Measurements from ENCODE around the gene ETV1.
A peak's percentile ranks its signal among the peaks of the same experiment; 100 is the strongest.

The ETV1 gene

DNA sequence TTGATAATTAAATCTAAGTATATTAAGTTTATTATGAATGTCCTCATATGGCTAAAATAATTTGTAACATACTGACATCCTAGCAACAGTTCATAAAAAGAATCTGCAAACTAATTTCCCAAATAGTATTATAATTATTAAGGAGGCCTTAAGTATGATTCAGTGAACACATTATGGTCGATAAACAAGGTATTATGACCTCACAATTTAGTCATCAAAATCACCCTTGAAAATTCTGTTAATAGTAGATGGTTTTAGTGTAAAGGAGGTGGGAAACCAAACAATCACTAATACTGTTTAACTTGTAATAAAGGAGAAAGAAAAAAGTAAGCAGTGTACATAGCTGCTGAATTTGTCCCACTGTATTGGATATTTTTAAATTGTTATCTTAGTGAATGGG is 2.1 kb downstream of the ETV1 start:
- no peaks in the 10 kb centered on the region for H3K36me3 ChIP-seq (ENCODE audit: control insufficient read depth, insufficient read depth, low read length)
- no CpG with 5 or more reads among the region's 1 CpG for WGBS, 2 experiments (ENCODE audit: insufficient coverage in 2 of 2)
- H3K9me3 ChIP-seq (ENCODE audit: control insufficient read depth, low read length): no peaks in the 10 kb centered on the region
- no peak overlapping the region for H3K27ac ChIP-seq (ENCODE audit: low read depth, low read length, severe bottlenecking)
- peaks cover 11% of the 10 kb centered on the region for H3K4me1 ChIP-seq (ENCODE audit: control insufficient read depth, insufficient read depth, low read length, poor library complexity, severe bottlenecking)
- H3K4me3 ChIP-seq (ENCODE audit: extremely low read depth, insufficient read depth, low read length, poor library complexity, severe bottlenecking): peak overlapping the region; percentile 56

DNA sequence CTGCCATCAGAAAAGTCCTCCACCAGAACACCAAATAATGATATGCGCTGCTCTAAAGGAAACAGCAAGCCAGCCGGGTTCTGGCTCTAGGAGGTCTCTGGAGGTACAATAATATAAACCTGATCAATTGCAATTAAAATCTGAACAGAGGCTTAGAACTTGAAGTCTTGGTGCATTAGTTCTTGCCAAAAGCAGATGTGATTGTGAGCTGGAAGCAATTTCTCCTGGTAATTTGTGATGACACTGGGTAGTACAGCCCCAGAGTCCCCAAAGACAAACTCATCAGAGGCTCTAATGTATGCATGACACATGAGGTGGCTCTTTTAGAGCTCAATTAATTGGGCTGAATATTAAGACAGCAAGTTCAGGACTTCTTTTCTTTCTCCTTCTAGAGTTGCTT is 3.3 kb downstream of the ETV1 start:
- no peaks in the 10 kb centered on the region for H3K36me3 ChIP-seq (ENCODE audit: control insufficient read depth, insufficient read depth, low read length)
- H3K4me3 ChIP-seq (ENCODE audit: extremely low read depth, insufficient read depth, low read length, poor library complexity, severe bottlenecking): no peak overlapping the region
- no peaks in the 10 kb centered on the region for H3K9me3 ChIP-seq (ENCODE audit: control insufficient read depth, low read length)
- H3K4me1 ChIP-seq (ENCODE audit: control insufficient read depth, insufficient read depth, low read length, poor library complexity, severe bottlenecking): peaks cover 5% of the 10 kb centered on the region
- 21% methylated on average over 2 of the region's 2 CpGs; no CpG with 5 or more reads in 1 of the 2 experiments for WGBS, 2 experiments (ENCODE audit: insufficient coverage in 2 of 2)
- H3K27ac ChIP-seq (ENCODE audit: low read depth, low read length, severe bottlenecking): no peak overlapping the region

DNA sequence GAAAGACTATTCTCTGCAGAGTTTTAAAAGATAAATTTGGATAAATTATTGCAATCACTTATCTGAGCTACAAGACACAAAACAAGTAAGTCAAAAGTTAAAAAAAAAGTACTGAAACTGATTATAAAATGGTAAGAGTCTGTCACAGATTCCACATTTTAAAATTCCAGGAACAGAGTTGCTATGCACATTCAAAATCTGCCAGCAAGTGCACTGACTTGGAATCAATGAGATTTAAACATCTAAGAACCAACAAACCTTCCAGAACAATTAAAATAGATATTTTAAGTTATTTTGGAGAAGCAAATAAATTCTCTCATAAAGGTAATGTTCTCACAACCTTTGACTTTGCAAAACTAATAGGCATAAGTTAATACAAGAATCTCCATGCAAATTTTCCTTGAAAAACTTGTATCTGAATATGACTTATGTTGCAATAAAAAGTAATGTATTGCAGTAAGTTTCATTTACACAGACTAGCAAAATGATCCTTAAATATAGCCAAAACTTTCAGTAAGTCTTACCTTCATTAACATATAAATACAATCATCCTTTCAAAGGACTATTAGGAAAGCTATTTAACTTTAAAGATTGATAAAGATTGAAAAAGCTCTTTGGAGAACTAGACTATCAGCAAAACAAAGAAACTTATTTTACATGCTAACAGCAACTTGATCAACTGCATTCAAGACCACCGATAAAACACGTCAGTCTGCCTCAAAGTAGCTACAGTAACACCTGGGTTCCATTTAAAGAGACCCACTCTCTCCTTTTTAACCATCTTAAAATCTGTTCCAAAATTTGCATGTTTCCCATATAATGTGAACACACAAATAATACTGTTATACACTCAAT is 4.4 kb downstream of the ETV1 start:
- Histone ChIP-seq H3K36me3 (ENCODE audit: control insufficient read depth, insufficient read depth, low read length) (no peaks in the 10 kb centered on the region), H3K9me3 (ENCODE audit: control insufficient read depth, low read length) (no peaks in the 10 kb centered on the region), H3K4me3 (ENCODE audit: extremely low read depth, insufficient read depth, low read length, poor library complexity, severe bottlenecking) (no peak overlapping the region), H3K4me1 (ENCODE audit: control insufficient read depth, insufficient read depth, low read length, poor library complexity, severe bottlenecking) (peaks cover 11% of the 10 kb centered on the region), H3K27ac (ENCODE audit: low read depth, low read length, severe bottlenecking) (no peak overlapping the region)
- WGBS, 2 experiments (ENCODE audit: insufficient coverage in 2 of 2): 33 to 35% methylated on average over 2 of the region's 2 CpGs

DNA sequence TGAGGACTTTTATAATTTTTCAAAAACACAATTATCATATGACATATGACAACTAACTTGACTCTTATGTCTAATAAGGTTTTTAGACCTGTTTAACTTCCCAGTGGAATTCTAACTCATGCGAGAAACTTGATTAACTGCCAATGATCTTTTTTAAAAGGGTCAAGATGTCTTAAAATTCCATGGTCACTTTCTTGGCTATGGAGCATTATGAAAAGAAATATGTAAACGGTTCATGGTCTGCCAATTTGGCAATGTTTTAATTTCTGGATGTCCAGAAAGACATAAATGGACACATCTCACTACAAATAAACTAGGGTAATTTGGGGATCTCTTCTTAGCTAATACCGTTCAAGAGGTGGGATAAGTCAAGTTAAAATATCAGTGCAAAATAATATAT is 5.4 kb downstream of the ETV1 start:
- H3K27ac ChIP-seq (ENCODE audit: low read depth, low read length, severe bottlenecking): no peak overlapping the region
- WGBS, 2 experiments (ENCODE audit: insufficient coverage in 2 of 2): no CpG with 5 or more reads among the region's 3 CpGs
- H3K4me3 ChIP-seq (ENCODE audit: extremely low read depth, insufficient read depth, low read length, poor library complexity, severe bottlenecking): no peak overlapping the region
- H3K4me1 ChIP-seq (ENCODE audit: control insufficient read depth, insufficient read depth, low read length, poor library complexity, severe bottlenecking): peaks cover 18% of the 10 kb centered on the region
- H3K9me3 ChIP-seq (ENCODE audit: control insufficient read depth, low read length): no peaks in the 10 kb centered on the region
- H3K36me3 ChIP-seq (ENCODE audit: control insufficient read depth, insufficient read depth, low read length): no peaks in the 10 kb centered on the region

DNA sequence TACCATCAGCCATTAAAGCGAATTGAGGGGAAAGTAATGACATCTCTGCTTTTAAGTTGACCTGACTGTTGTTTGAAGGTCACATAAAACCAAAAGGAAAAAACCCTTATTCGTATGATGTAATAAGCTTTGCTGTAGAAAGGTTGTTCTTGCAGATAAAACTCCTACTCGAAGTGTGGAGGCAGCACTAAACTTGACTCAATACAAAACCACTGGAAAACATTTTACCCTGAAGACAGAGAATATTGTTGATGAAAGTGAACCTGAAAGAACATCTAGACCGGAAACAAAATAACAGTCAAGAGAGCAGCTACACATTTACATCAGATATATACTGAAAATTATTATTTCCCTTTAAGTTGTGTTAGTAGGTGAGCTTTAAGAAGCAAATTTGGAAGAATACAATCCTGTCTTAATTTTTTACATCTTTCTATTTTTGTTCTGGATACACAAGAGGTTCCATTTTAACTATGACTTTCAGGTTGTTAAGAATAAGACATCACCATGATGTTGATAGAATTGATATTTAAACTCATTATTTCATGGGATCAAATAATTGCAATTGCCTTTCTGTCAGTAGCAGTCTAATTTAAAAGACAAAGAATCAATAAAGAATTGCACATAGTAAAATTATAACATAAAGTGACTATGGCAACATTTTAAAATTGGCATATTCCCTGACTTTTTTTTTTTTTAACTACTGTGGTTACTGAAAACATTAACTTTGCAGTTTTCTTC is 6.4 kb downstream of the ETV1 start:
- no peak overlapping the region for H3K4me3 ChIP-seq (ENCODE audit: extremely low read depth, insufficient read depth, low read length, poor library complexity, severe bottlenecking)
- no peak overlapping the region for H3K27ac ChIP-seq (ENCODE audit: low read depth, low read length, severe bottlenecking)
- no peaks in the 10 kb centered on the region for H3K9me3 ChIP-seq (ENCODE audit: control insufficient read depth, low read length)
- H3K4me1 ChIP-seq (ENCODE audit: control insufficient read depth, insufficient read depth, low read length, poor library complexity, severe bottlenecking): peaks cover 20% of the 10 kb centered on the region
- H3K36me3 ChIP-seq (ENCODE audit: control insufficient read depth, insufficient read depth, low read length): no peaks in the 10 kb centered on the region
- 80% methylated on average over 1 of the region's 4 CpGs; no CpG with 5 or more reads in 1 of the 2 experiments for WGBS, 2 experiments (ENCODE audit: insufficient coverage in 2 of 2)

DNA sequence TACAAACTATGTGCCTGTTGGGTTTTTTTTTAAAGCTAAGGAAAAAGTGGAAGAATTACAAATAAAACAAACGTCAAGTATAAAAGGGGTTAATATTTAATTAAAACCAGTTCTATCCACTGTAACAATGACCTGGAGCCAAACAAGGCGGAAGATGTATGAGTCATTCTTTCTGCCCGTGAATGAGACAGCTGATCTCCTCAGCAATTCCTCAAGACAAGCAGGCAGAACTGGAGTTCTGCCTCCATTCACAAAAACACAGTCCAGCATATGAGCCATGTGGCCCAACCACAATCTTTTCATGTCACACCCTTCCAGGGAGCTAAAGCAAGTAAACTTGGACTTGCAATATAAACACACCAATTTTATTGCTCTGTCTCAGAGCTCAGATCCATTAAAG is 8.4 kb downstream of the ETV1 start:
- H3K4me1 ChIP-seq (ENCODE audit: control insufficient read depth, insufficient read depth, low read length, poor library complexity, severe bottlenecking): peaks cover 15% of the 10 kb centered on the region
- H3K36me3 ChIP-seq (ENCODE audit: control insufficient read depth, insufficient read depth, low read length): peaks cover 12% of the 10 kb centered on the region
- H3K4me3 ChIP-seq (ENCODE audit: extremely low read depth, insufficient read depth, low read length, poor library complexity, severe bottlenecking): no peak overlapping the region
- 0 to 10% methylated on average over 1 to 2 of the region's 3 CpGs for WGBS, 2 experiments (ENCODE audit: insufficient coverage in 2 of 2)
- peak overlapping the region; percentile 59 for H3K27ac ChIP-seq (ENCODE audit: low read depth, low read length, severe bottlenecking)
- H3K9me3 ChIP-seq (ENCODE audit: control insufficient read depth, low read length): no peaks in the 10 kb centered on the region

DNA sequence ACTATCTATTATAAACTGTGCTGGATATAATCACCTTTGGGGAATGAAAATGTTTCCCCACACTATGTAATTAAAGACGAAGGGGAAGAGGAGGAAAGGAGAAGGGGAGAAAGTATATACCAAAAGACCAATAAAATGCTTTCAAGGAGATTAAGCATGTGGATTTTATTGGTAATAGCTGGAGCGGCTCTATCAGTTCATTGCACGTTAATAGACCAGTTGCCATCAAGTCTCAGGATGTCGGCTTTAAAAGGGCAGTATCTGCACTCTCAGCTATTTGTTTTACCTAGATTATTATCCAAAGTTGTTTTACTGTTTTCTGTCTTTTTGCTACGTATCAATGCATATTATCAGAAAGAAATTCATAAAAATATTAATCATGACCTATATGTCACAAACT is 9.0 kb downstream of the ETV1 start:
- Histone ChIP-seq H3K4me1 (ENCODE audit: control insufficient read depth, insufficient read depth, low read length, poor library complexity, severe bottlenecking) (peaks cover 15% of the 10 kb centered on the region), H3K9me3 (ENCODE audit: control insufficient read depth, low read length) (no peaks in the 10 kb centered on the region), H3K4me3 (ENCODE audit: extremely low read depth, insufficient read depth, low read length, poor library complexity, severe bottlenecking) (no peak overlapping the region), H3K27ac (ENCODE audit: low read depth, low read length, severe bottlenecking) (peak overlapping the region; percentile 61), H3K36me3 (ENCODE audit: control insufficient read depth, insufficient read depth, low read length) (peaks cover 15% of the 10 kb centered on the region)
- WGBS, 2 experiments (ENCODE audit: insufficient coverage in 2 of 2): 60% methylated on average over 1 of the region's 5 CpGs; no CpG with 5 or more reads in 1 of the 2 experiments

DNA sequence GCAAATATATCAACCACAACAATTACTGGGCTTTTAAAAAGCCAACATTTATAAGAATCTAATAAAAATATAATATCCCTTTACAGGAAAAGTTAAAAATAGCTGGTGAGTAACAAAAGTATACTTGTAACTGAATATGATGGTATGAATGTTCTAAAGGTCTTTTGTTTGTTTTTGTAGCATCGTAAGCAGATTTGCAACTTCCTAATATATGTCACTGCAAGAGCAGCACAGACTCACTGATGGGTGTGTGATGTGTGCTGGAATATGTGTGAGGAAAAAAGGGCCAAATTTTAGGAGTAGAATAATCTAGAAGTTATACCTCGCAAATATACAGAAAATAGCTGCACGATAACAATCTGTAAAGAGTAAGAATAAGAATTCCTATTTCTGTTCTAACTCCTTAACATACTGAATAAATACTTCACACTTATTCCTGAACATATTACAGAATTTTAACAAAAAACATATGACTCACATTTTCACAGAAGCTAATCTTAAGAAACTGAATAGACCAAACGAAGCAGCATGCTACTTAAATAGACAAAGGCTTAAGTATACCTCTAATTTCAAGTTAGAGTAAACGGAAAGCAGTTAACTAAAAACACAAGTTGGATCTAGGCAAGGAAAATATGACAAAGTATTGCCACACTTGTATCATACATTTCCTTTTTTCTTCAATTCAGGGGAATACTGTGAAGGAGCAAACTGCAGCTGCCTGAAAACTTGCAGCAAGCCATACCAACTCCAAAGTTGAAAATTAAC is 9.6 kb downstream of the ETV1 start:
- Histone ChIP-seq H3K36me3 (ENCODE audit: control insufficient read depth, insufficient read depth, low read length) (peaks cover 17% of the 10 kb centered on the region), H3K27ac (ENCODE audit: low read depth, low read length, severe bottlenecking) (peak overlapping the region; percentile 61), H3K9me3 (ENCODE audit: control insufficient read depth, low read length) (no peaks in the 10 kb centered on the region), H3K4me1 (ENCODE audit: control insufficient read depth, insufficient read depth, low read length, poor library complexity, severe bottlenecking) (peaks cover 15% of the 10 kb centered on the region), H3K4me3 (ENCODE audit: extremely low read depth, insufficient read depth, low read length, poor library complexity, severe bottlenecking) (no peak overlapping the region)
- 80% methylated on average over 1 of the region's 5 CpGs; no CpG with 5 or more reads in 1 of the 2 experiments for WGBS, 2 experiments (ENCODE audit: insufficient coverage in 2 of 2)

DNA sequence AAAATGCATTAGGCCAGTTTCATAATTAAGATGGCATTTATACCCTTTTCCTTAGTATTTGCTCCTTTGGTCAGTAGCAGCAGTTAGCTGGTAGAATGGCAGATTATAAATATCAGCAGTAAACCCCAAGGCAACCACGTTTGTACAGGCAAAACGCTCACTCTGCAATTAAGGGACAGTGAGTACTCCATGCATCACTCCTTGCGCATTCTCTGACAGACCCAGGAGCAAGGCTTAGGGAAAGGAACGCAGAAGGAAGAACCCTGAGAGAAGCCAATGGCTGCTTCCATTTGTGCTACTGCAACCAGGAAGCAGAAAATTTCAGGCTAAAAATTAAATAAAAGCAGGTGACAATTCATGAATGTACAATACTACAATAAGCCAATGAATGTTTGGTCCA is 12.9 kb downstream of the ETV1 start:
- Histone ChIP-seq H3K4me3 (ENCODE audit: extremely low read depth, insufficient read depth, low read length, poor library complexity, severe bottlenecking) (no peak overlapping the region), H3K27ac (ENCODE audit: low read depth, low read length, severe bottlenecking) (no peak overlapping the region), H3K9me3 (ENCODE audit: control insufficient read depth, low read length) (no peaks in the 10 kb centered on the region), H3K36me3 (ENCODE audit: control insufficient read depth, insufficient read depth, low read length) (peaks cover 23% of the 10 kb centered on the region), H3K4me1 (ENCODE audit: control insufficient read depth, insufficient read depth, low read length, poor library complexity, severe bottlenecking) (peaks cover 15% of the 10 kb centered on the region)
- 91 to 94% methylated on average over 3 to 4 of the region's 4 CpGs for WGBS, 2 experiments (ENCODE audit: insufficient coverage in 2 of 2)

DNA sequence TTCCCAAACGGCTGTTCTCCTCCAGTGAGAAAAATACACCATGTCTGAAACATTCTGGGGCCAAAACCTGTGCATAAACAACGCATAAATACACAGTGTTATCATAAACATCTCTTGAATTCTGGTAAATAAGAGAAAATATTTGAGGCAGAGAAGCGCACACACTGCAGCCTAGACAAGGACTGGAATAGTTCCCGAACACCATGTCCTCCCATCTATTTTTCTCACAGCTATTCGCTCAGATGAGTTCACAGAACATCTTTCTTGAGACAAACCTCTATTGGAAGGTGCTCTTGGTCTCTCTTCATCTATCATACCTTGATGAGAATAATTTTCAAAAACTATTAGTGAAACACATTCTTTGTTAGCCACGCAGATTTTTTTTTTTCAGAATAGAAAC is 24.4 kb downstream of the ETV1 start:
- no peak overlapping the region for H3K27ac ChIP-seq (ENCODE audit: low read depth, low read length, severe bottlenecking)
- 0 to 94% methylated on average over 1 to 2 of the region's 6 CpGs for WGBS, 2 experiments (ENCODE audit: insufficient coverage in 2 of 2)
- H3K4me1 ChIP-seq (ENCODE audit: control insufficient read depth, insufficient read depth, low read length, poor library complexity, severe bottlenecking): no peaks in the 10 kb centered on the region
- H3K9me3 ChIP-seq (ENCODE audit: control insufficient read depth, low read length): no peaks in the 10 kb centered on the region
- H3K4me3 ChIP-seq (ENCODE audit: extremely low read depth, insufficient read depth, low read length, poor library complexity, severe bottlenecking): no peak overlapping the region
- peaks cover under 1% of the 10 kb centered on the region for H3K36me3 ChIP-seq (ENCODE audit: control insufficient read depth, insufficient read depth, low read length)
